ENCODE results near the gene ZNF175. TPM values are rescaled to one million over a fixed set of nuclear protein-coding genes. Genes with fewer than 3 reads are reported as not detected.

Gene ZNF175
- total RNA-seq, 1 donor from 2014 or later: 8.1 TPM

GRCh38 chr19:51560339-51560738, 10.7 kb upstream of the ZNF175 start:
- Mint-ChIP-seq H3K4me1 (no peaks in the 10 kb centered on the region), H3K4me3 (no peak overlapping the region), H3K9me3 (no peaks in the 10 kb centered on the region)

GRCh38 chr19:51564791-51565190, 6.3 kb upstream of the ZNF175 start:
- H3F3A ChIP-seq (ENCODE audit: low read depth): no peaks in the 10 kb centered on the region
- no peak overlapping the region for H3K9ac ChIP-seq
- Mint-ChIP-seq H3K36me3 (no peaks in the 10 kb centered on the region), H3K27me3 (ENCODE audit: insufficient read depth, low read depth) (peaks cover 13% of the 10 kb centered on the region), H3K4me3 (no peak overlapping the region), H3K9me3 (no peaks in the 10 kb centered on the region), H3K4me1 (no peaks in the 10 kb centered on the region), H3K27ac (no peak overlapping the region)
- H3K4me1 ChIP-seq: no peaks in the 10 kb centered on the region
- H3K4me2 ChIP-seq: no peak overlapping the region
- H3K36me3 ChIP-seq: no peaks in the 10 kb centered on the region
- TF ChIP-seq EZH2 (IDR thresholded peaks at IDR 0.05) (no peak), EZH2phosphoT487 (IDR thresholded peaks at IDR 0.05) (no peak), CTCF (IDR thresholded peaks at IDR 0.05) (no peak)
- H3K9me3 ChIP-seq (ENCODE audit: low read depth): no peaks in the 10 kb centered on the region
- no peaks in the 10 kb centered on the region for H4K20me1 ChIP-seq (ENCODE audit: low read depth)
- no peak for DNase-seq (ENCODE audit: low spot score)
- no peak overlapping the region for H3K27ac ChIP-seq
- no peak overlapping the region for H2AFZ ChIP-seq (replicated peaks)
- H3K4me3 ChIP-seq: no peak overlapping the region
- peaks cover 20% of the 10 kb centered on the region for H3K27me3 ChIP-seq
- H3K79me2 ChIP-seq (ENCODE audit: low read depth): no peaks in the 10 kb centered on the region

More at GRCh38 chr19:51560339-51560738, 10.7 kb upstream of the ZNF175 start:
- H3K4me3 ChIP-seq: no peak overlapping the region
- H3F3A ChIP-seq (ENCODE audit: low read depth): no peaks in the 10 kb centered on the region
- no peaks in the 10 kb centered on the region for H3K36me3 ChIP-seq
- no peak overlapping the region for H3K27ac ChIP-seq
- no peak for DNase-seq (ENCODE audit: low spot score)
- no peaks in the 10 kb centered on the region for H3K79me2 ChIP-seq (ENCODE audit: low read depth)
- no peak overlapping the region for H2AFZ ChIP-seq (replicated peaks)
- H4K20me1 ChIP-seq (ENCODE audit: low read depth): no peaks in the 10 kb centered on the region
- H3K4me1 ChIP-seq: no peaks in the 10 kb centered on the region
- no peaks in the 10 kb centered on the region for H3K36me3 Mint-ChIP-seq
- no peak for TF ChIP-seq EZH2phosphoT487 (IDR thresholded peaks at IDR 0.05)
- TF ChIP-seq EZH2 (IDR thresholded peaks at IDR 0.05): no peak
- TF ChIP-seq CTCF (IDR thresholded peaks at IDR 0.05): no peak
- no peak overlapping the region for H3K4me2 ChIP-seq
- peaks cover 5% of the 10 kb centered on the region for H3K9me3 ChIP-seq (ENCODE audit: low read depth)
- peaks cover 11% of the 10 kb centered on the region for H3K27me3 Mint-ChIP-seq (ENCODE audit: insufficient read depth, low read depth)
- no peaks in the 10 kb centered on the region for H3K27me3 ChIP-seq
- H3K27ac Mint-ChIP-seq: no peak overlapping the region
- no peak overlapping the region for H3K9ac ChIP-seq

DNA sequence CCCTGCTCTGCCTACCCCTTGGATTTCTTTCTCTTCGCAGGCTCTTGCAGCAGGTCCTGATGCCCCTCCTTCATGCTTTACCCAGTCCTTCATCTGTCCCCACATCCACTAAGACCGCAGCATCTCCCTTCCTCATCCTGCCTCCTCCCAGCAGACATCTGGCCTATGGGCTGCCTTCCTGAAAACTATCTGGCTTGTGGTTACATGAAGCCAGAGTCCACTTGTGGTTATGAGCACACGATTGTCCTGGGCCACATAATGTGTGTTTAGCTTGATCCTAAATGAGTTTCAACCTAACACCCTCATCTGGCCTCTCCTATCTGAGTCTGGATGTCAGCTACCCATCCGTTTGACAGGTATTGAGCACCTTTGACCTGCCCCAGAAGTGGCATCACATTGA, 5.5 kb upstream of the ZNF175 start:
- Histone ChIP-seq H3K4me3 (no peak overlapping the region), H3K27ac (no peak overlapping the region), H3K36me3 (no peaks in the 10 kb centered on the region), H3K79me2 (ENCODE audit: low read depth) (no peaks in the 10 kb centered on the region), H3K4me1 (no peaks in the 10 kb centered on the region), H3K9ac (no peak overlapping the region), H3K9me3 (ENCODE audit: low read depth) (no peaks in the 10 kb centered on the region), H2AFZ (replicated peaks) (no peak overlapping the region), H4K20me1 (ENCODE audit: low read depth) (no peaks in the 10 kb centered on the region), H3K4me2 (no peak overlapping the region), H3K27me3 (peaks cover 20% of the 10 kb centered on the region), H3F3A (ENCODE audit: low read depth) (no peaks in the 10 kb centered on the region)
- no peak for DNase-seq (ENCODE audit: low spot score)
- Mint-ChIP-seq H3K9me3 (no peaks in the 10 kb centered on the region), H3K27me3 (ENCODE audit: insufficient read depth, low read depth) (peaks cover 13% of the 10 kb centered on the region), H3K27ac (no peak overlapping the region), H3K36me3 (no peaks in the 10 kb centered on the region), H3K4me1 (peaks cover 2% of the 10 kb centered on the region), H3K4me3 (no peak overlapping the region)
- TF ChIP-seq CTCF (IDR thresholded peaks at IDR 0.05): no peak
- TF ChIP-seq EZH2 (IDR thresholded peaks at IDR 0.05): no peak
- no peak for TF ChIP-seq EZH2phosphoT487 (IDR thresholded peaks at IDR 0.05)
